Activated CD8-positive, alpha-beta memory T cell treated with anti-CD3 and anti-CD28 coated beads, Interleukin-2, amount 50 U/mL, for 1 hour (primary cell): ENCODE measurements around the gene KCTD21.
"Not testable (repeated sequence)": the region's sequence is repeated elsewhere in the genome, so short reads cannot be mapped to it uniquely, and the experiment has no call there.

Source experiments
- DNase-seq: peaks from one replicate; pipeline ENCODE4 v3.0.0-alpha.2; 2020; ENCODE audit errors: extremely low read depth

The KCTD21 gene

GRCh38 chr11:78175862-78176261 is 12.6 kb downstream of the KCTD21 start:
- DNase-seq: not testable (repeated sequence)

- DNase-seq: no peak
These were observed 16.5 kb downstream of the KCTD21 start for GRCh38 chr11:78171951-78172350.

- DNase-seq: no peak
These were observed 17.4 kb downstream of the KCTD21 start for GRCh38 chr11:78170874-78171549.

DNA sequence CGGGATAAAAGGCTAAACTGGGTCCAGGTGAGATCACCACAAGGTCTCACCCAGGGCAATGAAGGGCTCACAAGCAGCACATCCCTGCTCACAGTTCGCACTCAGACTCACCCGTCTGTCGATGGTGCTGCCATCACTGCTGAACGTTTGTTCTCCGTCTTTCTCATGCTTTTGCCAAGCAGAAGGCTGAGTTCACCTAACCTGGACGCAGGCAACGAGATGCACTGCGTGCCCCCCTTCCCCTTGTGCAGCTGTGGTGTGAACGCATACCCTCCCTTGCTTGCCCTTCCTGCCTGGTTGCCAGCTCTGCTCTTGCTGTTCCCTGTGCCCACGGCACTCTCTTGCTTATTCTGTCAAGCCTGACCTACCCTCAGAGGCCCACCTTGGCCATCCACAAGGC is 18.0 kb downstream of the KCTD21 start:
- DNase-seq: no peak

DNA sequence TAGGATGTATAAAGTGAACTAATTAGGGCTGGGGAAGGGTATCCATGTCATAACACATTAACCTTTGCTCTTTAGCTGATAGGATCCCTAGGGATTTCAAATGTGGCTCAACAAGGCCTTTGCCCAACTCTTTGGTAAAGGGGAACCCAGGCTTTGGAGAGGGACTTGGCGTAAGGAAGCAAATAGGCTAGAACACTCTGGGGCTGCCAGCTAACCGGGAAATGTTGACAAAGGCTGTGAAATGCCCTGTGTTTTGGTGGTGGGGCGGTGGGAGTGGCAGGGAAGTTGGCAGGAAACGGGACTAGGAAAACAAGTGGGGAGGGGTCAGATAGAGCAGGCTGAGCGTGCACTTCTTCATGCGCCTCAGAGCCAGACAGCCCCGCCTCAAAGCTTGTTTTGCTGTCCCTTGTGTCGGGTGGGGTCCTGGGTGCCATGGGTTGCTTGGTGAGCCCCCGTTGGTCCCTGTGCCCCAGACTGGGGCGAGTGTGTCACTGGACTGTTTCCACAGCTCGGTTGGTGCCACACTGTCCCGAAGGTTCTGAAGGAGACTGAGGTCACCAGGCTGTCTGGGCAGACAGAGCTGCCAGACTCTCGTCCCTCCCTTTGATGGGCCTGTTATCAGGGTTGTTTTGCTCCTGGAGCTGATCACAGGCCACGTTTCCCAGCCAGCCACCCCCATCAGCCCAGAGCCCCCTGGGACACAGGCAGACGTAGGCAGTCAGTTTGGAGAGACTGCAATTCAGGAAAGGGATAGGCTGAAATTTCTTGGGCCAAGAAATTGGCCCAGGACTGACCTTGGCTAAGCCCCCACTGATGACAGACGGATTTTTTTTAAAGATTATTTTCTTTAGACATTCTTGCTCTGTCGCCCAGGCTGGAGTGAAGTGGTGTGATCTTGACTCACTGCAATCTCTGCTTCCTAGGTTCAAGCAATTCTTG is 19.6 kb downstream of the KCTD21 start:
- DNase-seq: no peak

DNA sequence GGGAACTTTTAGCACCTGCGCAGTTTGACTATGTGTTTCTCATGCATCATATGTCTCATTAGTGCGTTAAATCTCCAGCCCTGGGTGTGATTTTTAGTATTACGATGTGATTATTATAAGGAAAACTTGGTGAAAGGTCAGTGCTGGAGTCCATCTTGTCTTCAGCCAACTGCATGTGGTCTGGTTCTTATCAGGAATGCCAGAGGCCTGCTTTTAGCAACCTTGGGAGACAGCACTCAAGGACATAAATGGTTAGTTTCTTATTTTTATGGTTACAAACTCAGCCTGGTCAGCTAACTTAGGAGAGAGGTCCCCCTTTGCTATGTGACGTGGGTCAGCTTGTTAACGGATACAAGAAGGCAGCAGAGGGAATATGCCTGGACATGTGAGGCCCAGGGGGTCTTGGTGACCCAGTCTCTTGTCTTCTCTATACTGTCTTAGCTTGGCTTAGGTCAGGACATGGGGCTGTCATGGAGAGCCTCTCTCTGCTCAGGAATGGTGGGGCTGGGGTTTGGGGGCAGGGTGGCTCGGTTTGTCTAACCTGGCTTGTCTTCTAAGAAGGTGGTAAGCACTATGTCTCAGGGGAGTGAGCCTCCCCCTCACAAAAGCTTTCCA is 21.5 kb downstream of the KCTD21 start:
- no peak for DNase-seq

- no peak for DNase-seq
These were observed 24.0 kb downstream of the KCTD21 start for GRCh38 chr11:78164471-78164870.

DNA sequence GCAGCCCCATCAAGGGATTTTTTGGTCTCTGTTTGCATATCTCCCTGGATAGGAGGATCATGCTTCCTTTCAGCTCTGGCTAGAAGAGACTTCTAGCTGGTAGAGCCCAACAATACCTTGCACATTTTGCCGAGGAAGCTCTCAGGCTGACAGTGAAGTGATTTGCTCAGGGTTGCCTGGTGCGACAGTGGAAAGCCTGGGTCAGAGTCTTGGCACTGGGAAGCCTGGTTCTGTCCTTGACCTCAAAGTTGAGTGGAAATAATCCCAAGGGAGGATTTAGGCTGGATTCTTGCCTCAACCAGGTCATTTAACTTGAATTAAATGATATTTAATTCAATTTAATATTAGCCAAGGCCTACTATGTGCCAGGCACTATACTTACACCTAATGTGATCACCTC is 24.6 kb downstream of the KCTD21 start:
- DNase-seq: no peak

GRCh38 chr11:78161962-78162371 is 26.5 kb downstream of the KCTD21 start:
- no peak for DNase-seq

DNA sequence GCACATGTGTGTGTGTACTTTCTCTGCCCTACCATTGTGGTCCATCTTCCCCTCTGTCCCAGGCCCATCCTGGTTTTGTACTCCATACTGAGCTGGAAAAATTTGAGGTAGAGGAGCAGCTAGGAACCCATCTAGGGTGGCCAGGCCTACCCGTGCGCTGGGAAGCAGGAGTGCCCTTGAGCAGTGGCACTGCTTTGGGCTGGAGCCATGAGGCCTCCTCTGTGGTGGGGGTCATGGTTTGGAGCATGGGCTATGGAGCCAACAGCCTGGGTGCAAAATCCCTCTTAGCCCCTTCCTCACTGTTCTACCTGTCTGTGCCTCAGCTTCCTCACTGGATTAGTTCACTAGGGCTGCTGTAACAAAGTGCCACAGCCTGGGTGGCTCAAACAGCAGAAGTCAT is 27.1 kb downstream of the KCTD21 start:
- DNase-seq: no peak

GRCh38 chr11:78160557-78160956 is 27.9 kb downstream of the KCTD21 start:
- DNase-seq: no peak

DNA sequence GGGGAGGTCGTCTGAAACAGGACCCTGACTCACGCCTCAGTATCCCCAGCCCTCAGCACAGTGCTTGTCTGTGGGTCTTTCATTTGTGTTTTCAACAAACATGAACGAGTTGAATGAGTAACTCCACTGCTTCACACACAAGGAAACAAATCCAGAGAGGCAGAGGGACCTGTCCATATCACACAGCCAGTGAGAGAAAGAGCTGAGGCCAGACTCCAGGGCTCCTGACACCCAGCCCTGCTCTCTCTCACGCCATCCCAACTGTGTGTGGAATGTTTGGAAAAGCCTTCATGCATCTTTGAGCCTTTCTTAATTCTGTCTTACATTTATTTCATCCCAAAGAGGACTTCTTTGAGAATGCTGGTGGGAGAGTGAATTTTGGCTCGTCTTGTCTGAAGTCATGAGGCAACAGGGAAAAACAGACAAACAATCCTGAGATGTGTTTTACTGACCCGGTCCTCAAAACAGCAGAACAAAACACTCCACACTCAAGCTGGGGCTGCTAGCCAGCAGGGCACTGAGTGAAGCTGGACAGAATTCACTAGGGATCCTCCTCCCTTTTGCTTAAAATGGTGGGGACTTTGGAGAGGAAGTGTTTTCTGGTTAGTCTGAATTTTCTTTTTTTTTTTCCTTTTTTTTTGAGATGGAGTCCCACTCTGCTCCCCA is 29.3 kb downstream of the KCTD21 start:
- no peak for DNase-seq

GRCh38 chr11:78156127-78156844 is 32.1 kb downstream of the KCTD21 start:
- DNase-seq: no peak

DNA sequence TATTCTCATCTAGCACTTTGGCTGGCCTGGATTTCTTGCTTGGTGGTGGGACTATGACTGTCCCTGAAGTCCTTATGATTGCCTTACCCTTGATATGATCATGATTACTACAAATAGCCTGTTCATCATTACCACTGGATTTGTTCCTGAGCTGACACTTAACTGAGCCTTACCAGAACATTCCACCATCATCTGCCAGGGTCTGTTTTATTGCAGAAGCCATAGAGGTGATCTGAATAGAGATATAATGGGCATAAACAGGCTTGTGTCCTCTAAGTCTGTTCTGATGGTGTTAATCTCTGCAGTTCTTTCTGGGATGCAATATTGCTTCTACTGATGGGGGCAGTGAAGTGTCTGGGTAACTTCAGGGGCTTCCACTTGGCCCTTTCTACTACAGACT is 36.6 kb downstream of the KCTD21 start:
- no peak for DNase-seq

- no peak for DNase-seq
These were observed 37.7 kb downstream of the KCTD21 start for GRCh38 chr11:78150754-78151153.

DNA sequence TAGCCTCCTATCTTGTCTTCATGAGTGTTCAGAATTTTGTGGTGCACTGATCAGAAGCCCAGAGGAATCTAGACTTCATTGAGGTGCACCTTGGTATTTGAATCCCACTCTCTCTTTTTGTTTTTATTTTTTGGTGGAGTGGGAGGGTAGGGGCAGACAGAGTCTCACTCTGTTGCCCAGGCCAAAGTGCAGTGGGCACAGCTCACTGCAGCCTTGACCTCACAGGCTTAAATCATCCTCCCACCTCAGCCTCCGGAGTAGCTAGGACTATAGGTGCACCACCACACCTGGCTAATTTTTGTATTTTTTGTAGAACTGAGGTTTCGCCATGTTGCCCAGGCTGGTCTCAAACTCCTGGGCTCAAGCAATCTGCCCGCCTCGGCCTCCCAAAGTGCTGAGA is 38.1 kb downstream of the KCTD21 start:
- DNase-seq: no peak

DNA sequence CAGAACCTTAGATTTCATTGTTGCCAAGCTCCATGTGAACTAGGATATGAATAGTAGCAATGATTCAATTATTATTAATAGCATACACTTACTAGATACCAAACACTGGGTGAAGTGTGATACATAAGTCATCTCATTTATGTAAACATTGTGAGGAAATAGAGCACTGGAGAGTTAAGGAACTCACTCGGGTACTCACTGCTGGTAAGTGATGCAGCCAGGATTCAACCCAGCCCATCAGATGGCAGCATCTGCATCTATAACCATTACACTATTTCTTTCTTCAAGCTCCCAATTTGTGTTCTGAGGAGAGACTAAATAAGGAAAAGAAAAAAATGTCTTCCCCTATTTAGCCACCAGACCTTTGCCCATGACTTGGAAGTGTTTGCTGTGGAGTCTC is 38.8 kb downstream of the KCTD21 start:
- no peak for DNase-seq

- DNase-seq: no peak
These were observed 40.6 kb downstream of the KCTD21 start for GRCh38 chr11:78147807-78148206.

DNA sequence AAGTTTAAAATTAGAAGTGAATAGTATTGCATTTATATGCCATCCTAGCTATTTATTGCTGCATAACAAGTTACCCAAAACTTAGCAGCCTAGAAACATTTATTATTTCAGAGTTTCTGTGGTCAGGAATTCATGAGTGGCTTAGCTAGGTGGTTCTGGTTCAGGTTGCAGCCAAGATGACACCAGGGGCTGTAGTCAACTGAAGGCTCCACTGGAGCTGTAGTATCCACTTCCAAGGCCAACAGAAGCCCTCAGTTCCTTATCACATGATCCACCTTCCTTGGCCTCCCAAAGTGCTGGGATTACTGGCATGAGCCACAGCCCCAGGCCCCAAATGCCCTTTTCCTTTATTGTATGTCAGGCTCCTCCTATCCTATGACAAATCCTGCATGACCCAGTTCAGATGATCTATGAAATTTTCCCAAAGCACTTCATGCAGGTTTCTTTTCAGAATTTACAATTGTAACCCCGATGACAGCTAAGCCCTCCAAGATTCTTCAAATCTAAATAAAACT is 42.9 kb downstream of the KCTD21 start:
- DNase-seq: no peak

DNA sequence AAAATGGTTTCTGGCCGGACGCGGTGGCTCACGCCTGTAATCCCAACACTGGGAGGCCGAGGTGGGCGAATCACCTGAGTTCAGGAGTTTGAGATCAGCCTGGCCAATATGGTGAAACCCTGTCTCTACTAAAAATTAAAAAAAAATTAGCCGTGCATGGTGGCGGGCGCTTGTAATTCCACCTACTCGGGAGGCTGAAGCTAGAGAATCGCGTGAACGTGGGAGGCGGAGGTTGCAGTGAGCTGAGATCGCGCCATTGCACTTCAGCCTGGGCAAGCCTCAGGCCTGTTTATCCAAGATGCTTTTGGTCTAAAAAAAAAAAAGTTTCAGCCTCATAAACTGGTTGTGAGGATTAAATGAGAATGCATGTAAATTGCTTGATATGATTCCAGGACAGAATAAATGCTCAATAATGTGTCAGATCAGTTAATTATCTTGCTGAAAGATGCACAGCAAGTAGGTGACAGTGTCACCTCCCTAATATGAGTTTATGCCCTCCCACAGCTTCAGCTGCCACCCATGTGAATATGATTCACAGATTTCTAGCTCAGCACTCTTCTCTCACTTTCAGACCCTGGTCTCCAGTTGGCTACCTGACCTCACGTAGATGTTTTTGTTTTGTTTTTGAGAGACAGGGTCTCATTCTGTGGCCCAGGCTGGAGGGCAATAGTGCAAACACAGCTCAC is 47.9 kb downstream of the KCTD21 start:
- no peak for DNase-seq
